Loucy (cell line): Measurements from ENCODE around the gene SPTLC3.

Experiments used
- H2AFZ ChIP-seq: fragments of 200-600 bp; sonication (generic); 2 replicates; pipeline ENCODE4 v1.6.0; 2016; ENCODE audit warnings: antibody characterized with exemption, mild to moderate bottlenecking, low read length, moderate library complexity
- H3F3A ChIP-seq: fragments of 200-600 bp; 2 replicates; pipeline ENCODE4 v1.6.0; 2016; ENCODE audit warnings: antibody characterized with exemption, low read depth, mild to moderate bottlenecking
- H3K27me3 ChIP-seq: fragments of 200-600 bp; sonication (generic); 2 replicates; pipeline ENCODE4 v1.6.1; 2014; ENCODE audit warnings: low read length, mild to moderate bottlenecking; ENCODE audit not compliant: insufficient read depth, poor library complexity, severe bottlenecking
- H3K36me3 ChIP-seq: fragments of 200-600 bp; sonication (generic); 2 replicates; pipeline ENCODE4 v1.6.1; 2016; ENCODE audit warnings: low read length; ENCODE audit not compliant: insufficient read depth
- H3K4me1 ChIP-seq: fragments of 200-600 bp; sonication (generic); 2 replicates; pipeline ENCODE4 v1.5.1; 2014; ENCODE audit warnings: low read length, mild to moderate bottlenecking; ENCODE audit not compliant: insufficient read depth, poor library complexity, severe bottlenecking
- H3K4me2 ChIP-seq: fragments of 200-600 bp; sonication (generic); 2 replicates; pipeline ENCODE4 v1.6.0; 2014; ENCODE audit warnings: antibody characterized with exemption, low read length, low read depth, mild to moderate bottlenecking; ENCODE audit not compliant: poor library complexity, severe bottlenecking
- H3K4me3 ChIP-seq: fragments of 200-600 bp; sonication (generic); 2 replicates; pipeline ENCODE4 v1.5.1; 2014; ENCODE audit warnings: low read length, mild to moderate bottlenecking, mixed read lengths; ENCODE audit not compliant: poor library complexity, severe bottlenecking
- H3K79me2 ChIP-seq: fragments of 200-600 bp; sonication (generic); 2 replicates; pipeline ENCODE4 v1.6.1; 2014; ENCODE audit warnings: low read length; ENCODE audit not compliant: insufficient read depth
- H3K9ac ChIP-seq: fragments of 200-600 bp; sonication (generic); 2 replicates; pipeline ENCODE4 v1.6.0; 2014; ENCODE audit warnings: mild to moderate bottlenecking, low read depth, low read length, moderate library complexity; ENCODE audit not compliant: poor library complexity, severe bottlenecking
- H3K9me2 ChIP-seq: fragments of 200-600 bp; sonication (generic); replicated peaks from 2 replicates; pipeline ENCODE4 v1.6.1; 2016; ENCODE audit warnings: low read depth, low read length, mixed read lengths
- H3K9me3 ChIP-seq: fragments of 200-600 bp; sonication (generic); 2 replicates; pipeline ENCODE4 v1.6.1; 2014; ENCODE audit warnings: mild to moderate bottlenecking, antibody characterized with exemption, low read length, low read depth; ENCODE audit not compliant: insufficient read depth
- H4K20me1 ChIP-seq: fragments of 200-600 bp; sonication (generic); 2 replicates; pipeline ENCODE4 v1.6.0; 2014; ENCODE audit warnings: antibody characterized with exemption, low read length, mild to moderate bottlenecking; ENCODE audit not compliant: insufficient read depth, poor library complexity, severe bottlenecking
- CTCF ChIP-seq: fragments of 200-600 bp; sonication (generic); conservative IDR thresholded peaks from 2 replicates; pipeline ENCODE4 v1.5.1; 2014; ENCODE audit warnings: mild to moderate bottlenecking, antibody characterized with exemption, low read length
- EZH2phosphoT487 ChIP-seq: fragments of 200-600 bp; IDR thresholded peaks from 2 replicates; pipeline ENCODE4 v1.6.1; 2018; ENCODE audit warnings: antibody characterized with exemption, mild to moderate bottlenecking, moderate library complexity, borderline replicate concordance

The SPTLC3 gene

GRCh38 chr20:13101276-13101675 is 92.5 kb downstream of the SPTLC3 start:
- H4K20me1 ChIP-seq: no peaks in the 10 kb centered on the region

DNA sequence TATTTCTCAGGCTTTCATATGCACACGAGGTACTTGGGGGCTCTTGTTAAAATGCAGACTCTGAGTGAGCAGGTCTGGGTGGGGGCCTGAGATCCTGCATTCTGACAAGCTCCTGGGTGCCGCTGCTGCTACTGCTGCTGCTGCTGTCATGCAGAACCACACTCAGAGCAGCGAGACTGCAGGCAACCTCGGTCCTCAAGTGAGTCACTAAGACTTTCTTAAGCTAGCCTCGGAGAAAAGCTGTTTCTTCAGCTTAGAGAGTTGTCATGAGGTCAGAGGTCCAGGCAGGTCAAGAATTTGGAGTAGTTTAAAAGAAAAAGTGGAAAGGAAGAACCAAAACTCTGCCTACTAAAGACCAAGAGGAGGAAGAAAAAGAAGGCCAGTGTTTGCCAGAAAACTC is 92.9 kb downstream of the SPTLC3 start:
- H3K36me3 ChIP-seq: no peaks in the 10 kb centered on the region
- no peaks in the 10 kb centered on the region for H3K4me1 ChIP-seq
- H3K4me2 ChIP-seq: no peak overlapping the region
- no peaks in the 10 kb centered on the region for H3K79me2 ChIP-seq
- H3K9me3 ChIP-seq: no peaks in the 10 kb centered on the region
- no peak overlapping the region for H3K9ac ChIP-seq
- H3F3A ChIP-seq: no peaks in the 10 kb centered on the region
- H3K4me3 ChIP-seq: no peak overlapping the region
- TF ChIP-seq EZH2phosphoT487: no peak
- TF ChIP-seq CTCF: no peak
- H4K20me1 ChIP-seq: no peaks in the 10 kb centered on the region
- H3K9me2 ChIP-seq: no peaks in the 10 kb centered on the region
- no peak overlapping the region for H2AFZ ChIP-seq
- no peaks in the 10 kb centered on the region for H3K27me3 ChIP-seq

More at GRCh38 chr20:13101276-13101675, 92.5 kb downstream of the SPTLC3 start:
- H3K4me2 ChIP-seq: no peak overlapping the region
- no peaks in the 10 kb centered on the region for H3K79me2 ChIP-seq
- no peak overlapping the region for H3K9ac ChIP-seq
- TF ChIP-seq CTCF: no peak
- no peak for TF ChIP-seq EZH2phosphoT487
- no peak overlapping the region for H3K4me3 ChIP-seq
- H3K9me3 ChIP-seq: no peaks in the 10 kb centered on the region
- no peaks in the 10 kb centered on the region for H3F3A ChIP-seq
- no peak overlapping the region for H2AFZ ChIP-seq
- H3K9me2 ChIP-seq: no peaks in the 10 kb centered on the region
- H3K27me3 ChIP-seq: no peaks in the 10 kb centered on the region
- no peaks in the 10 kb centered on the region for H3K36me3 ChIP-seq
- no peaks in the 10 kb centered on the region for H3K4me1 ChIP-seq

- Histone ChIP-seq H3K4me2 (no peak overlapping the region), H3K9ac (no peak overlapping the region), H3K9me2 (no peaks in the 10 kb centered on the region), H4K20me1 (no peaks in the 10 kb centered on the region), H3K4me1 (no peaks in the 10 kb centered on the region), H2AFZ (no peak overlapping the region), H3K4me3 (no peak overlapping the region), H3K36me3 (no peaks in the 10 kb centered on the region), H3F3A (no peaks in the 10 kb centered on the region), H3K79me2 (no peaks in the 10 kb centered on the region), H3K9me3 (no peaks in the 10 kb centered on the region), H3K27me3 (no peaks in the 10 kb centered on the region)
- TF ChIP-seq EZH2phosphoT487 (no peak), CTCF (no peak)
These were observed 93.5 kb downstream of the SPTLC3 start for GRCh38 chr20:13102237-13102636.
